H1 (cell line): ENCODE data around the gene UPF3A. TPM values are rescaled to one million over a fixed set of nuclear protein-coding genes. Genes with fewer than 3 reads are reported as not detected.

Experiments used
- CTCF ChIA-PET: fragments of 300-600 bp; sonication (Branson Sonifier 250); formaldehyde crosslinking; loops from one replicate; lab custom pipeline; 2021; ENCODE audit not compliant: partially characterized antibody; lab: Charles Lee
- POLR2A ChIA-PET: fragments of 300-600 bp; sonication (Branson Sonifier 250); formaldehyde crosslinking; loops from one replicate; lab custom pipeline; 2021; ENCODE audit warnings: inconsistent platforms; ENCODE audit not compliant: partially characterized antibody; lab: Charles Lee
- DNase-seq, 2 experiments: peaks; one replicate each; pipeline versions ENCODE4 v3.0.0 to v3.0.0-alpha.2; 2010 to 2022; ENCODE audit warnings: low spot score in 2 of 2, low read depth in 1 of 2, mixed read lengths in 1 of 2
- FAIRE-seq: peaks from 2 replicates; lab custom pipeline; 2011; peaks lifted over from hg19 to GRCh38; lab: Jason Lieb, UNC
- H2AFZ ChIP-seq: 2 replicates; pipeline ENCODE4 v1.8.1; 2012; ENCODE audit warnings: low read length, inconsistent platforms
- H2AK5ac ChIP-seq: 2 replicates; pipeline ENCODE4 v1.6.1; 2013; ENCODE audit warnings: low read depth, low read length
- H2BK120ac ChIP-seq: replicated peaks from 2 replicates; pipeline ENCODE3; 2013; ENCODE audit warnings: low read depth, low read length, inconsistent platforms
- H2BK12ac ChIP-seq: 2 replicates; pipeline ENCODE4 v1.6.1; 2013; ENCODE audit warnings: low read depth, low read length
- H2BK15ac ChIP-seq: 2 replicates; pipeline ENCODE4 v1.6.1; 2013; ENCODE audit warnings: low read length
- H2BK20ac ChIP-seq: 2 replicates; pipeline ENCODE4 v1.6.1; 2013; ENCODE audit warnings: low read length
- H2BK5ac ChIP-seq: 2 replicates; pipeline ENCODE4 v1.6.1; 2013; ENCODE audit warnings: low read depth, low read length
- H3K14ac ChIP-seq: 2 replicates; pipeline ENCODE4 v1.6.1; 2013; ENCODE audit warnings: inconsistent platforms; ENCODE audit not compliant: insufficient read length
- H3K18ac ChIP-seq: 2 replicates; pipeline ENCODE4 v1.6.1; 2013; ENCODE audit warnings: low read length; ENCODE audit errors: extremely low read depth
- H3K23ac ChIP-seq: 2 replicates; pipeline ENCODE4 v1.6.1; 2013; ENCODE audit warnings: inconsistent platforms; ENCODE audit not compliant: insufficient read length
- H3K23me2 ChIP-seq: 2 replicates; pipeline ENCODE4 v1.6.1; 2013; ENCODE audit warnings: low read depth, low read length
- H3K27ac ChIP-seq: 2 replicates; pipeline ENCODE4 v1.6.1; 2011; ENCODE audit warnings: low read depth, low read length, inconsistent platforms
- H3K27me3 ChIP-seq, 4 experiments: replicated peaks in 1 of 4; 1 replicate in 1 of 4; 2 replicates in 3 of 4; pipeline versions ENCODE4 v1.6.1 to v1.8.1; 2011 to 2013; ENCODE audit warnings: low read length in 3 of 4, mild to moderate bottlenecking in 3 of 4, inconsistent platforms in 2 of 4, mixed read lengths in 2 of 4, moderate library complexity in 1 of 4; ENCODE audit not compliant: control insufficient read depth in 3 of 4, insufficient read depth in 3 of 4; ENCODE audit errors: extremely low read depth in 1 of 4
- H3K36me3 ChIP-seq, 4 experiments: 2 replicates each; pipeline versions ENCODE4 v1.6.1 to v1.8.1; 2011 to 2013; ENCODE audit warnings: mild to moderate bottlenecking in 4 of 4, low read length in 3 of 4, moderate library complexity in 2 of 4, control low read depth in 1 of 4, inconsistent platforms in 1 of 4; ENCODE audit not compliant: insufficient read depth in 4 of 4, control insufficient read depth in 2 of 4
- H3K4ac ChIP-seq: replicated peaks from 2 replicates; pipeline ENCODE3; 2013; ENCODE audit warnings: low read length, low read depth, mixed read lengths, inconsistent platforms; ENCODE audit not compliant: insufficient read length
- H3K4me1 ChIP-seq, 4 experiments: replicated peaks in 1 of 4; 1 replicate in 1 of 4; 2 replicates in 3 of 4; pipeline versions ENCODE4 v1.6.1 to v1.8.1; 2011 to 2013; ENCODE audit warnings: low read length in 3 of 4, inconsistent platforms in 2 of 4, mixed read lengths in 1 of 4; ENCODE audit not compliant: insufficient read depth in 4 of 4, control insufficient read depth in 3 of 4
- H3K4me2 ChIP-seq, 2 experiments: 2 replicates each; pipeline versions ENCODE4 v1.6.1 to v1.8.1; 2011 to 2013; ENCODE audit warnings: low read depth in 2 of 2, low read length in 2 of 2, control low read depth in 1 of 2, inconsistent platforms in 1 of 2, mild to moderate bottlenecking in 1 of 2; ENCODE audit not compliant: insufficient read depth in 1 of 2
- H3K4me3 ChIP-seq, 4 experiments: fragments of 200-600, 300-600 bp in 1 of 4; sonication (generic), shearing (Covaris generic), sonication (Bioruptor Twin) in 1 of 4; 2 replicates each; pipeline versions ENCODE4 v1.5.1 to v1.8.1; 2011 to 2016; ENCODE audit warnings: low read length in 4 of 4, low read depth in 3 of 4, control low read depth in 2 of 4, inconsistent platforms in 2 of 4, mild to moderate bottlenecking in 2 of 4, mixed read lengths in 1 of 4, moderate library complexity in 1 of 4; ENCODE audit not compliant: insufficient read depth in 2 of 4; ENCODE audit errors: extremely low read depth in 1 of 4
- H3K56ac ChIP-seq: replicated peaks from 2 replicates; pipeline ENCODE3; 2013; ENCODE audit warnings: low read depth, mild to moderate bottlenecking, mixed read lengths, low read length, inconsistent platforms; ENCODE audit not compliant: insufficient read length
- H3K79me1 ChIP-seq: 2 replicates; pipeline ENCODE4 v1.6.1; 2013; ENCODE audit warnings: low read depth, low read length, control low read depth
- H3K79me2 ChIP-seq, 2 experiments: 2 replicates each; pipeline versions ENCODE4 v1.6.1 to v1.8.1; 2012 to 2013; ENCODE audit warnings: low read length in 2 of 2, mild to moderate bottlenecking in 2 of 2, inconsistent platforms in 1 of 2; ENCODE audit not compliant: insufficient read depth in 2 of 2, control insufficient read depth in 1 of 2
- H3K9ac ChIP-seq, 4 experiments: replicated peaks in 1 of 4; 1 replicate in 1 of 4; 2 replicates in 3 of 4; pipeline versions ENCODE4 v1.6.1 to v1.8.1; 2011 to 2013; ENCODE audit warnings: low read depth in 3 of 4, low read length in 3 of 4, control low read depth in 2 of 4, mild to moderate bottlenecking in 2 of 4, moderate library complexity in 2 of 4, inconsistent platforms in 1 of 4; ENCODE audit errors: extremely low read depth in 1 of 4
- H3K9me3 ChIP-seq, 2 experiments: 2 replicates each; pipeline versions ENCODE4 v1.6.1 to v1.8.1; 2012 to 2013; ENCODE audit warnings: mild to moderate bottlenecking in 2 of 2, moderate library complexity in 2 of 2, control low read depth in 1 of 2, inconsistent platforms in 1 of 2, low read depth in 1 of 2, low read length in 1 of 2, mixed read lengths in 1 of 2; ENCODE audit not compliant: insufficient read depth in 2 of 2
- H4K20me1 ChIP-seq, 2 experiments: replicated peaks in 1 of 2; 2 replicates each; pipeline versions ENCODE3 to v1.8.1; 2011 to 2013; ENCODE audit warnings: inconsistent platforms in 2 of 2, low read length in 2 of 2, mild to moderate bottlenecking in 1 of 2; ENCODE audit not compliant: insufficient read depth in 2 of 2, control insufficient read depth in 1 of 2
- H4K5ac ChIP-seq: 2 replicates; pipeline ENCODE4 v1.6.1; 2013; ENCODE audit warnings: low read length, low read depth, mixed read lengths, inconsistent platforms; ENCODE audit not compliant: insufficient read length
- H4K8ac ChIP-seq: 2 replicates; pipeline ENCODE4 v1.8.0; 2013; ENCODE audit warnings: mild to moderate bottlenecking, moderate library complexity, low read length, inconsistent platforms; ENCODE audit not compliant: insufficient read depth; ENCODE audit errors: extremely low read depth
- H4K91ac ChIP-seq: replicated peaks from 2 replicates; pipeline ENCODE3; 2013; ENCODE audit warnings: low read length, mixed read lengths, inconsistent platforms; ENCODE audit not compliant: insufficient read length
- KDM4A ChIP-seq: IDR thresholded peaks from one replicate; pipeline ENCODE4 v1.7.1; 2012; ENCODE audit warnings: low read depth, mild to moderate bottlenecking, moderate library complexity, low read length, inconsistent platforms; ENCODE audit not compliant: severe bottlenecking
- NANOG ChIP-seq: IDR thresholded peaks from 2 replicates; pipeline ENCODE4 v1.6.1; 2011; ENCODE audit warnings: low read length, low read depth, mild to moderate bottlenecking, inconsistent platforms; ENCODE audit not compliant: insufficient read depth, poor library complexity, severe bottlenecking
- POLR2A ChIP-seq, 2 experiments: IDR thresholded peaks; 1 replicate in 1 of 2; 2 replicates in 1 of 2; pipeline ENCODE4 v1.6.1; 2011; ENCODE audit warnings: low read depth in 2 of 2, low read length in 2 of 2, mild to moderate bottlenecking in 2 of 2; ENCODE audit errors: control extremely low read depth in 1 of 2
- SIN3A ChIP-seq, 2 experiments: IDR thresholded peaks in 1 of 2; conservative IDR thresholded peaks in 1 of 2; 2 replicates each; pipeline ENCODE4 v1.6.1; 2011 to 2012; ENCODE audit warnings: low read length in 2 of 2, improper control_type of control experiment in 1 of 2, low read depth in 1 of 2, mild to moderate bottlenecking in 1 of 2
- SP2 ChIP-seq: IDR thresholded peaks from 2 replicates; pipeline ENCODE4 v1.6.1; 2012; ENCODE audit warnings: mild to moderate bottlenecking, low read length, inconsistent platforms
- TAF1 ChIP-seq: IDR thresholded peaks from 2 replicates; pipeline ENCODE4 v1.6.1; 2011; ENCODE audit warnings: mild to moderate bottlenecking, low read depth, low read length
- WGBS, 2 experiments: shearing (Covaris generic) in 1 of 2; methylation state at CpG; one replicate each; pipeline versions ENCODE4 v1.1.6 to v1.1.7; 2013 to 2015; ENCODE audit warnings: low lambda C conversion rate in 2 of 2, mixed read lengths in 2 of 2, inconsistent platforms in 1 of 2, low coverage in 1 of 2, missing lambda C conversion rate in 1 of 2; ENCODE audit not compliant: insufficient replicate concordance in 2 of 2, insufficient coverage in 1 of 2, insufficient read length in 1 of 2; ENCODE audit errors: extremely low coverage in 1 of 2, missing lambda C conversion rate in 1 of 2; 5-methylcytosine and 5-hydroxymethylcytosine counted together
- polyA plus RNA-seq, 7 experiments: library from polyadenylated mRNA; depleted of rRNA in 3 of 7; stranded (reverse) in 5 of 7; unstranded in 2 of 7; fragments of >200 nt in 5 of 7; fragments of 200-250 nt in 2 of 7; gene quantifications; 1 replicate in 5 of 7; 2 replicates in 1 of 7; 4 replicates in 1 of 7; pipeline versions ENCODE4 v1.2.1 to v1.2.3, GENCODE V29; 2011 to 2013; ENCODE audit warnings: missing spikeins in 2 of 7, mixed read lengths in 2 of 7
- total RNA-seq: library from RNA; stranded (reverse); fragmentation: NEBNext Ultra II Directional; extraction: Animal tissue kit (Norgen Biotek cat#: 25700); gene quantifications from 2 replicates; pipeline ENCODE4 v1.2.1, GENCODE V29; 2021

UPF3A gene
- total and polyA plus RNA-seq, 2 of the 8 experiments (the other 6 are each of a cell fraction or from before 2014, with no cell fraction given) = 47.1 to 58.2 TPM

DNA sequence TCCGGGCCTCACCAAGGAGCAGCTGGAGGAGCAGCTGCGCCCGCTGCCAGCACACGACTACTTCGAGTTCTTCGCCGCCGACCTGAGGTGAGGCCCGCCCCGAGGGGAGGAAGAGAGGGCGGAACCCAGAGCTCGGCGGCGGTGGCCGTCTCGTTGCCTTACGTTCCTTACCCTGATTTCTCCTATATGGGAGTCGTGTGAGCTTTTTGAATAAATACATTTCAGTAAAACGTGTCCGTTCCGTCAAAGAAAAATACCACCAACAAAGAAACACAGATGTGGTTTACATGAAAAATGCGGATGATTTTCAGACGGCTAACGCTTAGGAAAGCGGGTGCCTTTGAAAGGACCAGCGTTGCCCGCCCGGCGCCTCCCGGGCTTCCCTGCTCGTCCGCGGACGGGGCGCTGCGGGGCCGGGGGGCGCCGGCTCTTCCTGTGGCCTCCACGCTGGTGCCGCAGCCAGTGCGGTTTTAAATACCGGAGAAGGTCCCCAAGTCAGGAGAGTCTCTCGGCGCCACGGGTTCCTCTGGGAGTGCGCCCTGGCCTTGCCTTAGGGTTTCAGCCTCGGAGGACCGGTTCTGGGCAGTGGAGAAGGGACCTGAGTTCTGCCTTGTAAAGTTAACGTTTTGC, 755 bp downstream of the UPF3A start:
- H2BK120ac ChIP-seq = no peak overlapping the region
- H2BK15ac ChIP-seq = no peak overlapping the region
- H3K36me3 ChIP-seq = peaks cover 6 to 46% (median 19%) of the 10 kb centered on the region in 4 experiments; a peak in 7 of 8 replicates
- peak overlapping the region; percentile 51 for H4K91ac ChIP-seq
- no peaks in the 10 kb centered on the region for H3K27me3 ChIP-seq
- TF ChIP-seq POLR2A (IDR thresholded peaks at IDR 0.05; ENCODE audit: control extremely low read depth in 1 of 2, low read depth in 2 of 2, low read length in 2 of 2) (peak in 1 of 2 experiments; percentile 32; a peak in 1 of 3 replicates), SIN3A (conservative IDR thresholded peaks at IDR 0.05 in 1 of 2, IDR thresholded peaks at IDR 0.05 in 1 of 2; ENCODE audit: low read depth in 1 of 2, low read length in 2 of 2) (peak in 1 of 2 experiments; percentile 36; a peak in 1 of 4 replicates), KDM4A (peak; percentile 37), NANOG (no peak), TAF1 (peak; percentile 69; the same call in 1 of the 2 replicates), SP2 (no peak)
- WGBS, 2 experiments = 3% methylated on average over 48 of the region's 50 CpGs; no CpG with 5 or more reads in 1 of the 2 experiments
- H3K14ac ChIP-seq = no peak overlapping the region
- FAIRE-seq (no peak), DNase-seq (peak in 1 of 2 experiments; percentile 61)
- H2BK5ac ChIP-seq = peak overlapping the region; percentile 26
- no peaks in the 10 kb centered on the region for H3K23me2 ChIP-seq
- H3K4me2 ChIP-seq = peak overlapping the region; percentile 57 to 69
- H4K20me1 ChIP-seq = peaks cover 0 to 3% of the 10 kb centered on the region in 2 experiments
- no peak overlapping the region for H3K23ac ChIP-seq
- CTCF ChIA-PET = interaction anchor here (0.7 kb wide), 1 partner anchor 35 kb away, joined by 3 read pairs; no protein-coding TSS in a partner anchor
- peak overlapping the region; percentile 96 for H4K5ac ChIP-seq
- H4K8ac ChIP-seq = peak overlapping the region; percentile 89
- H2BK12ac ChIP-seq = no peak overlapping the region
- H3K9ac ChIP-seq = peak overlapping the region; percentile 80 to 93 (median 88)
- H3K4me1 ChIP-seq = peaks cover 0 to 8% (median 3%) of the 10 kb centered on the region in 4 experiments; a peak in 4 of 7 replicates
- peak overlapping the region; percentile 69 for H3K56ac ChIP-seq
- POLR2A ChIA-PET = interaction anchor here (0.6 to 3.7 kb wide), 20 partner anchors 11 to 1072 kb away, joined by 3 to 35 read pairs (median 4); partner anchors contain the start of gene CUL4A
- peaks cover 0 to 35% of the 10 kb centered on the region in 2 experiments; a peak in 2 of 4 replicates for H3K79me2 ChIP-seq
- H3K4ac ChIP-seq = peak overlapping the region; percentile 14
- H3K9me3 ChIP-seq = no peaks in the 10 kb centered on the region
- no peak overlapping the region for H2AK5ac ChIP-seq
- H2BK20ac ChIP-seq = no peak overlapping the region
- peak overlapping the region; percentile 74 for H3K18ac ChIP-seq
- no peaks in the 10 kb centered on the region for H3K79me1 ChIP-seq
- peak overlapping the region; percentile 54; the same call in 1 of the 2 replicates for H2AFZ ChIP-seq
- peak overlapping the region; percentile 70 to 94 (median 88) for H3K4me3 ChIP-seq
- peak overlapping the region; percentile 63 for H3K27ac ChIP-seq
